HepG2 (cell line): ENCODE data around the gene SPOP.

Experiments
- KDM1A ChIP-seq: IDR thresholded peaks from 2 replicates; pipeline ENCODE4 v1.6.1; 2016; ENCODE audit warnings: missing compliant biosample characterization
- KDM5B ChIP-seq: sonication (generic); formaldehyde crosslinking; IDR thresholded peaks from 2 replicates; pipeline ENCODE4 v1.4.0; 2020; ENCODE audit warnings: missing genetic modification reagents, mild to moderate bottlenecking, borderline replicate concordance
- MEIS1 ChIP-seq: sonication (generic); formaldehyde crosslinking; IDR thresholded peaks from 2 replicates; pipeline ENCODE4 v1.9.0; 2021; ENCODE audit warnings: mild to moderate bottlenecking, missing genetic modification reagents, moderate library complexity, borderline replicate concordance
- MTA3 ChIP-seq: sonication (generic); formaldehyde crosslinking; IDR thresholded peaks from 2 replicates; pipeline ENCODE4 v1.4.0; 2020; ENCODE audit warnings: missing genetic modification reagents
- NR1H2 ChIP-seq: sonication (generic); formaldehyde crosslinking; IDR thresholded peaks from 2 replicates; pipeline ENCODE4 v1.8.1; 2022; ENCODE audit warnings: low read depth, missing genetic modification reagents, borderline replicate concordance
- PAX8 ChIP-seq: sonication (generic); formaldehyde crosslinking; IDR thresholded peaks from 2 replicates; pipeline ENCODE4 v1.8.0; 2022; ENCODE audit warnings: mild to moderate bottlenecking, missing genetic modification reagents, borderline replicate concordance
- POLR2A ChIP-seq, 2 experiments: IDR thresholded peaks; 2 replicates each; pipeline ENCODE4 v1.6.1; 2011; ENCODE audit warnings: low read depth in 2 of 2, low read length in 2 of 2, mild to moderate bottlenecking in 1 of 2, moderate library complexity in 1 of 2; ENCODE audit not compliant: insufficient read depth in 1 of 2
- PTBP1 ChIP-seq: fragments of 200-400 bp; formaldehyde crosslinking; IDR thresholded peaks from 2 replicates; pipeline ENCODE4 v1.6.1; 2018; ENCODE audit warnings: low read length, low read depth; ENCODE audit not compliant: poor library complexity, severe bottlenecking
- ZBTB7A ChIP-seq: sonication (generic); formaldehyde crosslinking; IDR thresholded peaks from 2 replicates; pipeline ENCODE4 v1.8.0; 2022; ENCODE audit warnings: mild to moderate bottlenecking, missing genetic modification reagents
- ZNF138 ChIP-seq: sonication (generic); formaldehyde crosslinking; IDR thresholded peaks from 2 replicates; pipeline ENCODE4 v1.5.0; 2020; ENCODE audit warnings: mild to moderate bottlenecking, low read depth, missing genetic modification reagents
- ZNF17 ChIP-seq: sonication (generic); formaldehyde crosslinking; IDR thresholded peaks from 2 replicates; pipeline ENCODE4 v1.5.0; 2020; ENCODE audit warnings: mild to moderate bottlenecking, missing genetic modification reagents
- TF ChIP-seq, protein P1 (sequence below): sonication (generic); formaldehyde crosslinking; IDR thresholded peaks from 2 replicates; pipeline ENCODE4 v1.4.0; 2020; ENCODE audit warnings: missing genetic modification reagents, borderline replicate concordance
- TF ChIP-seq, protein P2 (sequence below): sonication (generic); formaldehyde crosslinking; IDR thresholded peaks from 2 replicates; pipeline ENCODE4 v1.4.0; 2020; ENCODE audit warnings: missing genetic modification reagents
- TF ChIP-seq, protein P3 (sequence below): sonication (generic); formaldehyde crosslinking; IDR thresholded peaks from 2 replicates; pipeline ENCODE4 v1.4.0; 2020; ENCODE audit warnings: low read depth, missing genetic modification reagents

DNA sequence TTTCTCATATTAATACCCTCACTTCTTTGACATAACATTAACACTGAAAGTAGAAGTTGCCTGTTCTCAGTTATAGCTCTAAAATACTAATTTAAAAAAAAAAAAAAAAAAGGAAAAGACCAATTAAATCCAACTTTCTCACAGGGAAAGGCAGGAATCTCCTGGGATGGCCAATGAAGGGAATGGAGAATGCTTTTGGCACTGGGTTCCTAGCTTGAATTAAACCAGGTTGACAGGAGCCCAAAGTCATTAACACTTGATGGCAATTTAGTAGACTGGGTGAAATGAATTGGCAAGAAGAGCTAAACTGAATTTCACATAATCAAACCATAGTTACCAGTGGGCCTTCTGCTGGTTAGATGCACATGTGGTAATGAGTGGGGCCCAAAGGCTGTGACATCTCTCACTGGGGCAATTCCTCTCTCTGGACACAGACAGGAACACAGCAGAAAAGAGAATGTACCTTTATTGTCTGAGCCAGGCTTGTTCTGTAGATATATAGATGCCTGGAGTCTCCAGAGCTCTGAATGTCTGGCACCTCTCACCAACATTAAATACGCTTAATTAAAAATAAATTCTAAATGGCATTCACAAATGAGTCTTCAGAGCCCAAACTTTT is 64.6 kb downstream of the SPOP start:
- TF ChIP-seq KDM1A (CRISPR knock-in tag): no peak
- no peak for TF ChIP-seq POLR2A (IDR thresholded peaks at IDR 0.05; ENCODE audit: insufficient read depth in 1 of 2, low read depth in 2 of 2, low read length in 2 of 2)
- TF ChIP-seq, protein P1, sequence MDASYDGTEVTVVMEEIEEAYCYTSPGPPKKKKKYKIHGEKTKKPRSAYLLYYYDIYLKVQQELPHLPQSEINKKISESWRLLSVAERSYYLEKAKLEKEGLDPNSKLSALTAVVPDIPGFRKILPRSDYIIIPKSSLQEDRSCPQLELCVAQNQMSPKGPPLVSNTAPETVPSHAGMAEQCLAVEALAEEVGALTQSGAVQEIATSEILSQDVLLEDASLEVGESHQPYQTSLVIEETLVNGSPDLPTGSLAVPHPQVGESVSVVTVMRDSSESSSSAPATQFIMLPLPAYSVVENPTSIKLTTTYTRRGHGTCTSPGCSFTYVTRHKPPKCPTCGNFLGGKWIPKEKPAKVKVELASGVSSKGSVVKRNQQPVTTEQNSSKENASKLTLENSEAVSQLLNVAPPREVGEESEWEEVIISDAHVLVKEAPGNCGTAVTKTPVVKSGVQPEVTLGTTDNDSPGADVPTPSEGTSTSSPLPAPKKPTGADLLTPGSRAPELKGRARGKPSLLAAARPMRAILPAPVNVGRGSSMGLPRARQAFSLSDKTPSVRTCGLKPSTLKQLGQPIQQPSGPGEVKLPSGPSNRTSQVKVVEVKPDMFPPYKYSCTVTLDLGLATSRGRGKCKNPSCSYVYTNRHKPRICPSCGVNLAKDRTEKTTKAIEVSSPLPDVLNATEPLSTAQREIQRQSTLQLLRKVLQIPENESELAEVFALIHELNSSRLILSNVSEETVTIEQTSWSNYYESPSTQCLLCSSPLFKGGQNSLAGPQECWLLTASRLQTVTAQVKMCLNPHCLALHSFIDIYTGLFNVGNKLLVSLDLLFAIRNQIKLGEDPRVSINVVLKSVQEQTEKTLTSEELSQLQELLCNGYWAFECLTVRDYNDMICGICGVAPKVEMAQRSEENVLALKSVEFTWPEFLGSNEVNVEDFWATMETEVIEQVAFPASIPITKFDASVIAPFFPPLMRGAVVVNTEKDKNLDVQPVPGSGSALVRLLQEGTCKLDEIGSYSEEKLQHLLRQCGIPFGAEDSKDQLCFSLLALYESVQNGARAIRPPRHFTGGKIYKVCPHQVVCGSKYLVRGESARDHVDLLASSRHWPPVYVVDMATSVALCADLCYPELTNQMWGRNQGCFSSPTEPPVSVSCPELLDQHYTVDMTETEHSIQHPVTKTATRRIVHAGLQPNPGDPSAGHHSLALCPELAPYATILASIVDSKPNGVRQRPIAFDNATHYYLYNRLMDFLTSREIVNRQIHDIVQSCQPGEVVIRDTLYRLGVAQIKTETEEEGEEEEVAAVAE (CRISPR knock-in tag): no peak
- TF ChIP-seq, protein P2, sequence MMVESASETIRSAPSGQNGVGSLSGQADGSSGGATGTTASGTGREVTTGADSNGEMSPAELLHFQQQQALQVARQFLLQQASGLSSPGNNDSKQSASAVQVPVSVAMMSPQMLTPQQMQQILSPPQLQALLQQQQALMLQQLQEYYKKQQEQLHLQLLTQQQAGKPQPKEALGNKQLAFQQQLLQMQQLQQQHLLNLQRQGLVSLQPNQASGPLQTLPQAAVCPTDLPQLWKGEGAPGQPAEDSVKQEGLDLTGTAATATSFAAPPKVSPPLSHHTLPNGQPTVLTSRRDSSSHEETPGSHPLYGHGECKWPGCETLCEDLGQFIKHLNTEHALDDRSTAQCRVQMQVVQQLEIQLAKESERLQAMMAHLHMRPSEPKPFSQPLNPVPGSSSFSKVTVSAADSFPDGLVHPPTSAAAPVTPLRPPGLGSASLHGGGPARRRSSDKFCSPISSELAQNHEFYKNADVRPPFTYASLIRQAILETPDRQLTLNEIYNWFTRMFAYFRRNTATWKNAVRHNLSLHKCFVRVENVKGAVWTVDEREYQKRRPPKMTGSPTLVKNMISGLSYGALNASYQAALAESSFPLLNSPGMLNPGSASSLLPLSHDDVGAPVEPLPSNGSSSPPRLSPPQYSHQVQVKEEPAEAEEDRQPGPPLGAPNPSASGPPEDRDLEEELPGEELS: no peak
- no peak for TF ChIP-seq NR1H2
- TF ChIP-seq KDM5B (CRISPR knock-in tag): no peak
- TF ChIP-seq MTA3: no peak
- TF ChIP-seq ZNF138 (CRISPR knock-in tag): no peak
- TF ChIP-seq, protein P3, sequence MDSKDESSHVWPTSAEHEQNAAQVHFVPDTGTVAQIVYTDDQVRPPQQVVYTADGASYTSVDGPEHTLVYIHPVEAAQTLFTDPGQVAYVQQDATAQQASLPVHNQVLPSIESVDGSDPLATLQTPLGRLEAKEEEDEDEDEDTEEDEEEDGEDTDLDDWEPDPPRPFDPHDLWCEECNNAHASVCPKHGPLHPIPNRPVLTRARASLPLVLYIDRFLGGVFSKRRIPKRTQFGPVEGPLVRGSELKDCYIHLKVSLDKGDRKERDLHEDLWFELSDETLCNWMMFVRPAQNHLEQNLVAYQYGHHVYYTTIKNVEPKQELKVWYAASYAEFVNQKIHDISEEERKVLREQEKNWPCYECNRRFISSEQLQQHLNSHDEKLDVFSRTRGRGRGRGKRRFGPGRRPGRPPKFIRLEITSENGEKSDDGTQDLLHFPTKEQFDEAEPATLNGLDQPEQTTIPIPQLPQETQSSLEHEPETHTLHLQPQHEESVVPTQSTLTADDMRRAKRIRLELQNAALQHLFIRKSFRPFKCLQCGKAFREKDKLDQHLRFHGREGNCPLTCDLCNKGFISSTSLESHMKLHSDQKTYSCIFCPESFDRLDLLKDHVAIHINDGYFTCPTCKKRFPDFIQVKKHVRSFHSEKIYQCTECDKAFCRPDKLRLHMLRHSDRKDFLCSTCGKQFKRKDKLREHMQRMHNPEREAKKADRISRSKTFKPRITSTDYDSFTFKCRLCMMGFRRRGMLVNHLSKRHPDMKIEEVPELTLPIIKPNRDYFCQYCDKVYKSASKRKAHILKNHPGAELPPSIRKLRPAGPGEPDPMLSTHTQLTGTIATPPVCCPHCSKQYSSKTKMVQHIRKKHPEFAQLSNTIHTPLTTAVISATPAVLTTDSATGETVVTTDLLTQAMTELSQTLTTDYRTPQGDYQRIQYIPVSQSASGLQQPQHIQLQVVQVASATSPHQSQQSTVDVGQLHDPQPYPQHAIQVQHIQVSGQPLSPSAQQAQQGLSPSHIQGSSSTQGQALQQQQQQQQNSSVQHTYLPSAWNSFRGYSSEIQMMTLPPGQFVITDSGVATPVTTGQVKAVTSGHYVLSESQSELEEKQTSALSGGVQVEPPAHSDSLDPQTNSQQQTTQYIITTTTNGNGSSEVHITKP: no peak
- TF ChIP-seq ZNF17: no peak
- no peak for TF ChIP-seq ZBTB7A (CRISPR knock-in tag)
- TF ChIP-seq PAX8 (CRISPR knock-in tag): no peak
- TF ChIP-seq PTBP1: no peak
- no peak for TF ChIP-seq MEIS1 (CRISPR knock-in tag)
